NCI-H1092 (cell line): ENCODE measurements around the gene CLTB.

ENCODE experiments used
- DNase-seq: peaks from one replicate; lab custom pipeline; 2025; lab: John Stamatoyannopoulos, UW

The CLTB gene

GRCh38 chr5:176401281-176402205 is 14.8 kb downstream of the CLTB start:
- DNase-seq = no peak

GRCh38 chr5:176400382-176401156 is 15.8 kb downstream of the CLTB start:
- no peak for DNase-seq

DNA sequence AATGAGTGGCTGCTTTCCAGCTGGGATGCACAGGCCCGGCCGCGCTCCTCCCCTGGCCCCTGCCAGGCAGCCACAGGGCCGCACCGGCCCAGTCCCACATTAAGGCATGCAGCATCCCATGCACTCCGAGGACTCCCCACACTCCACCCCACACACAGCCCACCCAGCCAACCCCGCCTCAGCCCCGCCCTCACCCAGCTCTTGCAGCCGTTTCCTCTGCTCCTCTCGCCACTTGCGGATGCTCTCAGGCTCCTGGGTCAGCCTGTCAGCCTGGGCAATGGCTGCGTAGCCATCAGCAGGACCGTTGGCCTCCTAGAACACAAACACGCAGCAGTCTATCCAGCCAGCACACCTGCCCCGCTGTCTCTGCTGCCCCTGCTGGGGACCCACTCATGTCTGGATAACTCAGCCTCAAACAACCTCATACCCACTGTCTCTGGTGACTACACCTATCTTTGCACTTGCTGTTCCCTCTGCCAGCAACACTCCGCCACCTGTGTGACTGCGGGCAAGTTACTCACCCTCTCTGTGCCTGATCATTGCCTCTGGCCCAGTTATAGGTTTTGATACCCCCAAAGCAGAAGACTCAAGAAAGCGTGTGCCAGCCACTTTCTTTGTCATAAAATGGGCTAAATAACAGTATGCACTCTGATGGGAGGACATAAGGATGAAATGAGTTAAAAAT is 18.5 kb downstream of the CLTB start:
- DNase-seq = no peak

GRCh38 chr5:176396330-176396729 is 20.0 kb downstream of the CLTB start:
- DNase-seq = no peak

DNA sequence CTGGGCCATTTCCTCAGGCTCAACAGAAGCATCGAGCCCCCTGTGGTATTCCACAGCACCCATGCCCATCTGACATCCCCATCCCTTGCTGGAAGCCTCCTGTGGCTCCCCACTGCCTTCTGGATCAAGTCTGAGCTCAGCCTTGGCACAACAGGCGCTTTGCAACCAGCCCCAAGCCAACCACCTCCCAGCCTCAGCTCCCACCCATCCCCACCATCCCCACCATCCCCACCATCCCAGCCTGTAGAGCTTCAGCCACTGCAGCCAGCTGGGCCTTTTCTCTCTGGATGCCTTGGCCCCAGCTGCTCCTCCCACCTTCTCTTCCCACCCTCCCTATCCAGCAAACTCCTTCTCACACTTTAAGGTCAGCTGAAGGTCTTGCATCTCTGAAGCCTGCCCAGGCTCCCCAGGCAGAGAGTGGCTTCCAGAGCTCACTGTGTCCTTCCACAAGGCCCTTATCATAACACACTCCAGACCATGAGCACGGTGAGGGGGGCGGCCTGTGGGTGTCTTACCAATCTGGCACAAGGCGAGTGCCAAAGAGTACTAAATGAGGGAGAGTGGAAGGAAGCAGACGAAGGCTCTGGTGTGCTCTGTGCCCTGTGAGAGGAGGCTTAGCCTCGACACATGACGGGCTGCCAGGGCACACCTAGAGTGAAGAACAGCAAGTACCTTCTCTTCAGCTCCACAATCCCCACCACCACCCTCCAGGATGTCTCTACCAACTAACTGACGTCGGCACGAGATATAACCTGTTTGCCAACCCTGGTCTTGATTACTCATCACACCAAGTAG is 21.3 kb downstream of the CLTB start:
- no peak for DNase-seq

- no peak for DNase-seq
Measured at GRCh38 chr5:176394096-176394495, 22.2 kb downstream of the CLTB start.

GRCh38 chr5:176392526-176392925 is 23.8 kb downstream of the CLTB start:
- DNase-seq = no peak

GRCh38 chr5:176391999-176392398 is 24.3 kb downstream of the CLTB start:
- DNase-seq = no peak

- DNase-seq = no peak
Measured at GRCh38 chr5:176391479-176391878, 24.9 kb downstream of the CLTB start.

- DNase-seq = no peak
Measured at GRCh38 chr5:176389135-176390123, 26.9 kb downstream of the CLTB start.

- DNase-seq = peak; percentile 96
Measured at GRCh38 chr5:176388444-176389134, 27.8 kb downstream of the CLTB start, which contains the start of the genes HIGD2A and NOP16. Gene HIGD2A, plus strand, starts transcription at chr5:176388751. Its CDS starts 69 bp downstream, at chr5:176388820. Gene NOP16, minus strand, starts transcription at chr5:176388598. Its CDS starts 59 bp downstream, at chr5:176388539.

DNA sequence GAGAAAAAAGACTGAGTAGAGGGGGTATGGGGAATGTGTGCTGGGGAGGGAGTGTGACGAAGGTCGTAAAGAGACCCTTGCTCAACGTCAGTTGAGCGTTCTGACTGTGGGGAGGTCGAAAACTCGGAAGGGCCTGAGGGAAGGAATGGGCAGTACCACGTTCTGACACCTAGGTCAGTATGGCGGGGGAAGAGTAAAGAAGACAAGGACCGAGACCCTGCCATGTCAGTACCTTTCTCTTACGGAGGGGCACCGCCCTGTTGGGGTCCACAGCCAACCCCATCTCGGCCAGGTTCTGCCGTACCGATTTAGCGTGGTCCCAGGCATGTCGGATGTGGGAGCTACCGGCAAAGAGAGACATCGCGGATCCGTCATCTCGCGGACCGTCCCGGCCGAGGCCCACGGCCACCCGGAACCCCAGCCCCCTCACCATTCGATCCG is 28.3 kb downstream of the CLTB start:
- no peak for DNase-seq

- no peak for DNase-seq
Measured at GRCh38 chr5:176387384-176387925, 28.9 kb downstream of the CLTB start.

DNA sequence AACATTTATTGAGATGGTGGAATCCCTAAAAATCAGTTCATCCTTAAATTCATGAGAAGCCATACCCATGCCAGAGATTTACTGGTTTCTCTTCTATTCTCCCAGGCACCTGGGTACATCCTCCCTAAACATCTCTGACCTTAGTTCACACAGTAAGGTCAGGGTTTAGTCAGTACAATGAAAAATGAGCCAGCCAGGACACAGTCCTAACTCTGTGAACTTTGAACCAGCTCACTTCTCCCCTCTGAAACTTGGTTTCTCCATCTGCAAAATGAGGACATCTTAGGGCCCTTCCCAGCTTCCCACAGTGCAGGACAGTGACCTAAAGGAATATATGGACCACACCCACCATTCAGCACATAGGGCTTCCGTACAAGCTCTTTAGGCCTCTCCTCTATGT is 29.8 kb downstream of the CLTB start:
- no peak for DNase-seq

- no peak for DNase-seq
Measured at GRCh38 chr5:176384991-176385390, 31.3 kb downstream of the CLTB start.

DNA sequence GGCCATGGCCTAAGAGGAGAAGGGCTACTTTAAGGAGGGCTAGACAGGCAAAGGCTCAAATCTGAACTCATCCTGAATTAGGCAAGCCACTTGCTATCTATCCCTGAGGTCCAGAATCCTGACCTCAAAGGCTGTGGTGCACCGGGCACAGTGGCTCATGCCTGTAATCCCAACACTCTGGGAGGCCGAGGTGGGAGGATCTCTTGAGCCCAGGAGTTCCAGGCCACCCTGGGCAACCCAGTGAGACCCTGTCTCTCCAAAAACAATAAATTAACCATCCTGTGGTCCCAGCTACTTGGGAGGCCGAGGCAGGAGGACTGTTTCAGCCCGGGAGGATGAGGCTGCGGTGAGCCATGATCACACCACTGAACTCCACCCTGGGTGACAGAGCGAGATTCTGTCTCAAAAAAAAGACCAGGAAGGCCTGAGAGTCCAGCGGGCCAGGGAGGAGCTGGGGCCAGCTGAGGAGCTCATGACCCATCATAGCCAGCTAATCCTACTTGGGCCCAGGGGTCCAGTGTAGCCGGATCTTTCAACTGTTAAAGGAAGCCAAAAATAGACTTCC is 31.9 kb downstream of the CLTB start:
- DNase-seq = no peak

- no peak for DNase-seq
Measured at GRCh38 chr5:176383961-176384360, 32.4 kb downstream of the CLTB start.

- DNase-seq = no peak
Measured at GRCh38 chr5:176383248-176383905, 33.0 kb downstream of the CLTB start.
